ENCODE measurements around the gene ITK.

- TF ChIP-seq POLR2AphosphoS5 (IDR thresholded peaks at IDR 0.05): no peak
- no peak for TF ChIP-seq CTCF (IDR thresholded peaks at IDR 0.05)
- no peak for TF ChIP-seq POLR2A (IDR thresholded peaks at IDR 0.05)
- TF ChIP-seq EP300 (IDR thresholded peaks at IDR 0.05; ENCODE audit: low read depth): no peak
These were observed 29.6 kb upstream of the ITK start for GRCh38 chr5:157150995-157151394.

Measured in transverse colon (tissue), 4 donors.